ENCODE measurements around the gene ASAP3. TPM values are rescaled to one million over a fixed set of nuclear protein-coding genes. Genes with fewer than 3 reads are reported as not detected.
"Not testable (repeated sequence)": the region's sequence is repeated elsewhere in the genome, so short reads cannot be mapped to it uniquely, and the experiment has no call there.

The ASAP3 gene
- total and polyA plus RNA-seq, 2 donors = 28.0 to 44.3 TPM

GRCh38 chr1:23500466-23500865 lies 16.5 kb upstream of the ASAP3 start:
- no peak for DNase-seq (ENCODE audit: extremely low spot score)
- H3K27ac ChIP-seq (ENCODE audit: low read depth) = no peak overlapping the region
- WGBS = 41% methylated on average over 2 of the region's 2 CpGs
- no peaks in the 10 kb centered on the region for H3K36me3 ChIP-seq (ENCODE audit: insufficient read depth)
- no peak overlapping the region for H3K4me3 ChIP-seq (ENCODE audit: low read depth, low read length)
- no peaks in the 10 kb centered on the region for H3K4me1 ChIP-seq (ENCODE audit: insufficient read depth)

GRCh38 chr1:23497777-23498439 lies 13.9 kb upstream of the ASAP3 start:
- no peaks in the 10 kb centered on the region for H3K4me1 ChIP-seq (ENCODE audit: insufficient read depth)
- no peak overlapping the region for H3K27ac ChIP-seq (ENCODE audit: low read depth)
- 87% methylated on average over 3 of the region's 3 CpGs for WGBS
- no peak for DNase-seq (ENCODE audit: extremely low spot score)
- H3K36me3 ChIP-seq (ENCODE audit: insufficient read depth) = no peaks in the 10 kb centered on the region
- H3K4me3 ChIP-seq (ENCODE audit: low read depth, low read length) = no peak overlapping the region

- no peaks in the 10 kb centered on the region for H3K4me1 ChIP-seq (ENCODE audit: insufficient read depth)
- H3K27ac ChIP-seq (ENCODE audit: low read depth) = no peak overlapping the region
- no peak overlapping the region for H3K4me3 ChIP-seq (ENCODE audit: low read depth, low read length)
- no peaks in the 10 kb centered on the region for H3K36me3 ChIP-seq (ENCODE audit: insufficient read depth)
- 78% methylated on average over 7 of the region's 7 CpGs for WGBS
- no peak for DNase-seq (ENCODE audit: extremely low spot score)
Measured at GRCh38 chr1:23496490-23497181, 12.7 kb upstream of the ASAP3 start.

GRCh38 chr1:23494836-23495235 lies 10.9 kb upstream of the ASAP3 start:
- not testable (repeated sequence) for DNase-seq (ENCODE audit: extremely low spot score); H3K36me3 ChIP-seq (ENCODE audit: insufficient read depth); H3K4me1 ChIP-seq (ENCODE audit: insufficient read depth); H3K4me3 ChIP-seq (ENCODE audit: low read depth, low read length); H3K27ac ChIP-seq (ENCODE audit: low read depth)
- 70% methylated on average over 6 of the region's 6 CpGs for WGBS

- WGBS = 87% methylated on average over 6 of the region's 6 CpGs
- not testable (repeated sequence) for H3K36me3 ChIP-seq (ENCODE audit: insufficient read depth)
Measured at GRCh38 chr1:23492776-23493175, 8.8 kb upstream of the ASAP3 start.

GRCh38 chr1:23492132-23492720 lies 8.2 kb upstream of the ASAP3 start:
- no peak overlapping the region for H3K4me3 ChIP-seq (ENCODE audit: low read depth, low read length)
- no peak for DNase-seq (ENCODE audit: extremely low spot score)
- 89% methylated on average over 3 of the region's 3 CpGs for WGBS
- no peaks in the 10 kb centered on the region for H3K36me3 ChIP-seq (ENCODE audit: insufficient read depth)
- no peak overlapping the region for H3K27ac ChIP-seq (ENCODE audit: low read depth)
- no peaks in the 10 kb centered on the region for H3K4me1 ChIP-seq (ENCODE audit: insufficient read depth)

More at GRCh38 chr1:23492776-23493175, 8.8 kb upstream of the ASAP3 start:
- H3K4me3 ChIP-seq (ENCODE audit: low read depth, low read length); DNase-seq (ENCODE audit: extremely low spot score); H3K4me1 ChIP-seq (ENCODE audit: insufficient read depth); H3K27ac ChIP-seq (ENCODE audit: low read depth): not testable (repeated sequence)

DNA sequence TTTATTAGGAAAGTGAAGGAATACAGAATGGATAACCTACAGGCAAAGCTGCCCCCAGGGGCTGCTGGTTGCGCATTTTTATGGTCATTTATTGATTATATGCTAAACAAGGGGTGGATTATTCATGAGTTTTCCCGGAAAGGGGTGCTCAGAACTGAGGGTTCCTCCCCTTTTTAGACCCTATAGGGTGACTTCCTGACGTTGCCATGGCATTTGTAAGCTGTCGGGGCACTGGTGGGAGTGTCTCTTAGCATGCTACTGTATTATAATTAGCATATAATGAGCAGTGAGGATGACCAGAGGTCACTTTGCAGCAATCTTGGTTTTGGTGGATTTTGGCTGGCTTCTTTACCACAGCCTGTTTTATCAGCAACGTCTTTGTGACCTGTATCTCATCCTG lies 5.9 kb upstream of the ASAP3 start:
- no peaks in the 10 kb centered on the region for H3K36me3 ChIP-seq (ENCODE audit: insufficient read depth)
- H3K27ac ChIP-seq (ENCODE audit: low read depth) = no peak overlapping the region
- whole genome bisulfite sequencing = 53% methylated on average over 5 of the region's 5 CpGs
- H3K4me3 ChIP-seq (ENCODE audit: low read depth, low read length) = no peak overlapping the region
- no peaks in the 10 kb centered on the region for H3K4me1 ChIP-seq (ENCODE audit: insufficient read depth)
- DNase-seq (ENCODE audit: extremely low spot score) = no peak

DNA sequence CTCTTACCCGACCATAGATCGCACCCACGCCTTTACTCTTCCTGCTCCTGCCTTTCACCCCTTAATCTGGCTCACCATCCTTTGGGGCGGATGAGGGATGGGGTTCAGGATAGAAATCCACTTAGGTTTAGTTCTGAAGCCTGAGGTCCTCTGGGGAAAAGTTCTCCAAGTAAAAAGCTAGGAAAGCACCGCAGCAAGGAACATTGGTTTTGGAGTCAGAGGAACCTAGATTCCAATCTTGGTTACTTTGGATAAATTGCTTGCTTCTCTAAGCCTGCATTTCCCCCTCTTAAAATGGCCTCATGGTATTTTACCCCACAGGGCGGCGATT lies 988 bp upstream of the ASAP3 start:
- 47% methylated on average over 7 of the region's 7 CpGs for WGBS
- no peak overlapping the region for H3K27ac ChIP-seq (ENCODE audit: low read depth)
- no peaks in the 10 kb centered on the region for H3K36me3 ChIP-seq (ENCODE audit: insufficient read depth)
- no peak for DNase-seq (ENCODE audit: extremely low spot score)
- H3K4me3 ChIP-seq (ENCODE audit: low read depth, low read length) = no peak overlapping the region
- no peaks in the 10 kb centered on the region for H3K4me1 ChIP-seq (ENCODE audit: insufficient read depth)

DNA sequence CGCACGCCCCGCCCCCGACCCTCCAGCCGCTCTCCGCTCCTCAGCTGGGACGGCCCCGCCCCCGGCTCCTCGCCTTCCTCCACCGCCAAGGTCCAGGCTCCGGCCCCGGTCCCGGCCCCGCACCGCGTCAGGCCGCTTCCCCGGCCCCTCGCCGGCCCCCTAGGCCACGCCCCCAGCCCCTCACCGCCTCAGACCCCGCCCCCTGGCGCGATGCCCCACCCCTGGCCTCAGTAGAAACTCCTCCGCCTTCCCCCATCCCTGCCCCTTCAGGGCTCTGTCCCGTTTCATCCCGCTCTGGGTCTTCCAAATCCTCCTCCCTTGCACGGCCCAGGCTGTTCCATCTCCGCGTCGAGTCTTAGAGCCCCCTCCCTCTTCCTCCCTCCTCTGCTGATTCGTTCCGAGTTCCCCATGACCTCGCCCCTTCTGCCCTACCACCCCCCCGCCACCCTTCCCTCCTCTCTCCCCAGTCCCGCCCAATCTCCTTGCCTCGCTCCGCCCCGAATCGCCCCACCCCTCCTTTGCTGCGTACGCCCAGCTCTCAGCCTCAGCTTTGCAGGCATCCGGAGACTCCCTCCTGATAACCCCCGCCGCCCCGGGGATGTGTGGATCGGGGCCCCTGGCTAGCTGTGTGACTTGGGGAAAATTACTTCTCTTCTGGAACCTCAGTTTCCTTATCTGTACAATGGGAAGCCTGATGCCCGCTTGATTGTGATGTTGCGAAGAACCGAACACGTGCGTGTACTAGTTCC lies 448 bp upstream of the ASAP3 start:
- 5% methylated on average over 53 of the region's 54 CpGs for WGBS
- peak; percentile 87 for DNase-seq (ENCODE audit: extremely low spot score)
- Histone ChIP-seq H3K27ac (ENCODE audit: low read depth) (peak overlapping the region; percentile 74), H3K36me3 (ENCODE audit: insufficient read depth) (no peaks in the 10 kb centered on the region), H3K4me3 (ENCODE audit: low read depth, low read length) (peak overlapping the region; percentile 68), H3K4me1 (ENCODE audit: insufficient read depth) (no peaks in the 10 kb centered on the region)

DNA sequence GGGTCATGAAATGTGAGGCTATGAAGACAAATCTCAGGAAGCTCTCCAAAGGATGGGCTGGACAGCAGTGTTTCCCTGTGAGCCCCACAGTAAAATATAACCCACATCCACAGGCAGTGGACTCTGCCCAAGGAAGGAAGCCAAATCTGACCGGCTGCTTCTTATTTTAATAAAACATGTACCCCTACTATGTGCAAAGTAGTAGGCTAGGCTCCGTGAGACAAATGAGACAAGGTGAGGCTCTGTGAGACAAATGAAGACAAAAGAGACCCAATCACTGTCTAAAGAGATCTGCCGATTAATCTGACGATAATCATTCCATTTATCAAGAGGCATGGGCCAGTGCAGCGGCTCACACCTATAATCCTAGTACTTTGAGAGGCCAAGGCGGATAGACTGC lies 2.1 kb downstream of the ASAP3 start:
- Histone ChIP-seq H3K27ac (ENCODE audit: low read depth) (no peak overlapping the region), H3K4me1 (ENCODE audit: insufficient read depth) (no peaks in the 10 kb centered on the region), H3K4me3 (ENCODE audit: low read depth, low read length) (no peak overlapping the region), H3K36me3 (ENCODE audit: insufficient read depth) (no peaks in the 10 kb centered on the region)
- DNase-seq (ENCODE audit: extremely low spot score) = no peak
- WGBS = 87% methylated on average over 6 of the region's 6 CpGs

GRCh38 chr1:23481026-23481597 lies 2.9 kb downstream of the ASAP3 start:
- no peak for DNase-seq (ENCODE audit: extremely low spot score)
- no peak overlapping the region for H3K4me3 ChIP-seq (ENCODE audit: low read depth, low read length)
- H3K27ac ChIP-seq (ENCODE audit: low read depth) = no peak overlapping the region
- no peaks in the 10 kb centered on the region for H3K4me1 ChIP-seq (ENCODE audit: insufficient read depth)
- WGBS = 76% methylated on average over 7 of the region's 7 CpGs
- H3K36me3 ChIP-seq (ENCODE audit: insufficient read depth) = no peaks in the 10 kb centered on the region

GRCh38 chr1:23480187-23481025 lies 3.6 kb downstream of the ASAP3 start:
- DNase-seq (ENCODE audit: extremely low spot score) = no peak
- 87% methylated on average over 4 of the region's 4 CpGs for WGBS
- Histone ChIP-seq H3K4me1 (ENCODE audit: insufficient read depth) (no peaks in the 10 kb centered on the region), H3K4me3 (ENCODE audit: low read depth, low read length) (no peak overlapping the region), H3K27ac (ENCODE audit: low read depth) (no peak overlapping the region), H3K36me3 (ENCODE audit: insufficient read depth) (no peaks in the 10 kb centered on the region)

DNA sequence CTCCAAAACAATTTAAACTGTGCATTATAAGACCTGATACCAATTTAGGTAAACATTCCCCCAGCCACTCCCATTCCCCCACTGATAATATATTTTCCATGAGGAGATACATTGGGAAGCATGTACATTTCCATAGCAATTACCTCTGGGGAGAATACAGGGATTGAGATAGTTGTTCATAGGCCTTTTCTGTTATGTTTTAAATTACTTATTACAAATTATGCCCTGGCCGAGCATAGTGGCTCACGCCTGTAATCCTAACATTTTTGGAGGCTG lies 4.4 kb downstream of the ASAP3 start:
- no peak for DNase-seq (ENCODE audit: extremely low spot score)
- 68% methylated on average over 2 of the region's 2 CpGs for WGBS
- Histone ChIP-seq H3K4me3 (ENCODE audit: low read depth, low read length) (no peak overlapping the region), H3K4me1 (ENCODE audit: insufficient read depth) (no peaks in the 10 kb centered on the region), H3K27ac (ENCODE audit: low read depth) (no peak overlapping the region), H3K36me3 (ENCODE audit: insufficient read depth) (no peaks in the 10 kb centered on the region)
